GM12878 (cell line): Measurements from ENCODE around the gene SLC15A3. TPM values are rescaled to one million over a fixed set of nuclear protein-coding genes. Genes with fewer than 3 reads are reported as not detected.

Source experiments
- ATF7 ChIP-seq: fragments of 450-650 bp; IDR thresholded peaks from 2 replicates; pipeline ENCODE4 v1.6.1; 2016; ENCODE audit warnings: low read depth, mild to moderate bottlenecking
- BACH1 ChIP-seq: fragments of 450-650 bp; IDR thresholded peaks from 2 replicates; pipeline ENCODE4 v1.6.1; 2017; ENCODE audit warnings: mild to moderate bottlenecking, borderline replicate concordance
- BHLHE40 ChIP-seq, 2 experiments: fragments of 450-650 bp in 1 of 2; IDR thresholded peaks; 2 replicates each; pipeline ENCODE4 v1.6.1; 2011 to 2017; ENCODE audit warnings: low read depth in 2 of 2, borderline replicate concordance in 1 of 2, improper control_type of control experiment in 1 of 2, low read length in 1 of 2, mild to moderate bottlenecking in 1 of 2
- CBX3 ChIP-seq: fragments of 200-600 bp; sonication (generic); IDR thresholded peaks from 2 replicates; pipeline ENCODE4 v1.6.1; 2016; ENCODE audit warnings: low read depth, borderline replicate concordance
- CHD1 ChIP-seq: IDR thresholded peaks from 2 replicates; pipeline ENCODE4 v1.6.1; 2012; ENCODE audit warnings: low read depth, low read length, improper control_type of control experiment
- CREB1 ChIP-seq: IDR thresholded peaks from 2 replicates; pipeline ENCODE4 v1.6.1; 2012; ENCODE audit warnings: low read depth, mild to moderate bottlenecking, inconsistent platforms
- CREM ChIP-seq: IDR thresholded peaks from 2 replicates; pipeline ENCODE4 v1.6.1; 2014; ENCODE audit warnings: antibody characterized with exemption, low read depth
- CUX1 ChIP-seq: IDR thresholded peaks from 2 replicates; pipeline ENCODE4 v1.6.1; 2012; ENCODE audit warnings: improper control_type of control experiment, low read depth, low read length; ENCODE audit not compliant: insufficient replicate concordance
- ETV6 ChIP-seq, 2 experiments: fragments of 450-650 bp in 1 of 2; IDR thresholded peaks in 1 of 2; conservative IDR thresholded peaks in 1 of 2; 2 replicates each; pipeline ENCODE4 v1.6.1; 2014; ENCODE audit warnings: antibody characterized with exemption in 1 of 2, borderline replicate concordance in 1 of 2, low read depth in 1 of 2, mild to moderate bottlenecking in 1 of 2, moderate library complexity in 1 of 2
- IRF4 ChIP-seq: IDR thresholded peaks from 2 replicates; pipeline ENCODE4 v1.6.1; 2011; ENCODE audit warnings: low read depth, low read length
- JUND ChIP-seq: IDR thresholded peaks from 2 replicates; pipeline ENCODE4 v1.6.1; 2012; ENCODE audit warnings: low read depth, mild to moderate bottlenecking, low read length, improper control_type of control experiment, moderate library complexity
- KAT2A ChIP-seq: conservative IDR thresholded peaks from 2 replicates; pipeline ENCODE4 v1.6.1; 2011; ENCODE audit warnings: low read depth, low read length; ENCODE audit not compliant: control insufficient read depth
- MYB ChIP-seq: fragments of 150-350 bp; IDR thresholded peaks from 2 replicates; pipeline ENCODE4 v1.6.1; 2014; ENCODE audit warnings: mild to moderate bottlenecking, low read depth, low read length, borderline replicate concordance
- NFYA ChIP-seq: IDR thresholded peaks from 2 replicates; pipeline ENCODE4 v1.6.1; 2011; ENCODE audit warnings: low read depth, mild to moderate bottlenecking, low read length, improper control_type of control experiment, borderline replicate concordance
- RCOR1 ChIP-seq: conservative IDR thresholded peaks from 2 replicates; pipeline ENCODE4 v1.6.1; 2012; ENCODE audit warnings: low read depth, low read length, improper control_type of control experiment
- RELB ChIP-seq: fragments of 450-650 bp; IDR thresholded peaks from 2 replicates; pipeline ENCODE4 v1.6.1; 2017; ENCODE audit warnings: low read depth, mild to moderate bottlenecking, moderate library complexity
- SIN3A ChIP-seq: IDR thresholded peaks from 2 replicates; pipeline ENCODE4 v1.6.1; 2012; ENCODE audit warnings: low read depth, low read length, improper control_type of control experiment
- SMAD1 ChIP-seq: fragments of 450-650 bp; IDR thresholded peaks from 2 replicates; pipeline ENCODE4 v1.6.1; 2018; ENCODE audit warnings: mild to moderate bottlenecking, low read depth; ENCODE audit not compliant: partially characterized antibody
- SRF ChIP-seq, 2 experiments: IDR thresholded peaks; 2 replicates each; pipeline ENCODE4 v1.6.1; 2011; ENCODE audit warnings: low read depth in 2 of 2, low read length in 2 of 2, mild to moderate bottlenecking in 1 of 2, moderate library complexity in 1 of 2
- STAT3 ChIP-seq: IDR thresholded peaks from 2 replicates; pipeline ENCODE4 v1.6.1; 2011; ENCODE audit warnings: low read depth, low read length, improper control_type of control experiment
- TARDBP ChIP-seq: IDR thresholded peaks from 2 replicates; pipeline ENCODE4 v1.6.1; 2016; ENCODE audit warnings: borderline replicate concordance
- ZBTB33 ChIP-seq: fragments of 450-650 bp; IDR thresholded peaks from 2 replicates; pipeline ENCODE4 v1.6.1; 2017; ENCODE audit warnings: mild to moderate bottlenecking
- polyA plus RNA-seq, 11 experiments: library from polyadenylated mRNA; depleted of rRNA in 4 of 11; unstranded in 6 of 11; stranded (reverse) in 5 of 11; fragments of >200 nt; fragmentation: Nextera tagmentation in 4 of 11; fragmentation: Illumina TruSeq in 1 of 11; extraction: Ambion mirVana in 4 of 11; extraction: Trizol in 1 of 11; gene quantifications; 1 replicate in 1 of 11; 2 replicates in 10 of 11; pipeline versions ENCODE4 v1.2.1 to v1.2.3, GENCODE V29; 2011 to 2016; ENCODE audit warnings: inconsistent platforms in 2 of 11, missing spikeins in 2 of 11, low read depth in 1 of 11
- total RNA-seq, 4 experiments: library from RNA; depleted of rRNA in 3 of 4; stranded (reverse); fragments of >200 nt in 3 of 4; fragmentation: Illumina TruSeq in 1 of 4; extraction: Trizol in 1 of 4; gene quantifications; 2 replicates each; pipeline versions ENCODE4 v1.2.1 to v1.2.3, GENCODE V29; 2013 to 2021

Gene SLC15A3
- total and polyA plus RNA-seq, 10 of the 15 experiments (the other 5 are each of a cell fraction or from before 2014, with no cell fraction given): 17.7 to 102 (median 55.8) TPM

- TF ChIP-seq CHD1: no peak
- TF ChIP-seq IRF4: peak; percentile 100
- TF ChIP-seq RCOR1: peak; percentile 90; the same call in 1 of the 2 replicates
- peak; percentile 85; the same call in 1 of the 2 replicates for TF ChIP-seq RELB
- no peak for TF ChIP-seq KAT2A
- no peak for TF ChIP-seq STAT3
- TF ChIP-seq CUX1: no peak
- TF ChIP-seq SIN3A: no peak
- no peak for TF ChIP-seq SMAD1
- TF ChIP-seq BACH1: peak; percentile 81; the same call in 1 of the 2 replicates
- no peak for TF ChIP-seq NFYA
- TF ChIP-seq CBX3: no peak
- no peak for TF ChIP-seq CREB1
- TF ChIP-seq ZBTB33: no peak
- TF ChIP-seq CREM: peak; percentile 93
- peak; percentile 82 for TF ChIP-seq ATF7
- TF ChIP-seq JUND: no peak
- peak in 1 of 2 experiments; percentile 79; a peak in 2 of 4 replicates for TF ChIP-seq SRF (IDR thresholded peaks at IDR 0.05; ENCODE audit: low read depth in 2 of 2, low read length in 2 of 2)
- TF ChIP-seq MYB: no peak
- TF ChIP-seq BHLHE40 (IDR thresholded peaks at IDR 0.05; ENCODE audit: borderline replicate concordance in 1 of 2, low read depth in 2 of 2, low read length in 1 of 2): peak; percentile 62 to 78
- TF ChIP-seq ETV6 (conservative IDR thresholded peaks at IDR 0.05 in 1 of 2, IDR thresholded peaks at IDR 0.05 in 1 of 2; ENCODE audit: borderline replicate concordance in 1 of 2, low read depth in 1 of 2): peak in 1 of 2 experiments; percentile 91; a peak in 2 of 4 replicates
- TF ChIP-seq TARDBP: peak; percentile 62; the same call in 1 of the 2 replicates
Measured at GRCh38 chr11:60910281-60910687, 41.7 kb downstream of the SLC15A3 start (continued).
